ENCODE data around the gene TPRA1.

Gene TPRA1

GRCh38 chr3:127588806-127589577 is 1.5 kb downstream of the TPRA1 start:
- no peak for DNase-seq

DNA sequence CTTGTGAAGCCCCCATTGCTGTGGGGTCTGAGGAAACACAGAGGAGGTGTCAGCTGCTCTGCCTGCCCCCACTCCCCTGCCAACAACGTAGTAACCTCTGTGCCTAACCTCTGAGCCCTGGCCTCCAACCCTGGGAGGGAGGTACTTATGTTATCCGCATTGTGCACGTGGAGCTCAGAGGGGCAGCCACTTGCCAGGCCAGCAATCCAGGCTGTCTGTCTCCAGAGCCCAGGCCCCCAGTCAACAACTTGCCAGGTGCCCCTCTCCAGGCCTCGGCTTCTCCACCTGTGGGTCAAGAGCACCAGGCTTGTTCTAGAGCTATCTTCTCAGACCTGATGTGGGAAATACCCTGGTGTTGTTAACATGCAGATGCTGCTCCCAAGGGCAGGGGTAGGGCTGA is 2.7 kb downstream of the TPRA1 start:
- DNase-seq = no peak

GRCh38 chr3:127585813-127586413 is 4.6 kb downstream of the TPRA1 start:
- DNase-seq = no peak

DNA sequence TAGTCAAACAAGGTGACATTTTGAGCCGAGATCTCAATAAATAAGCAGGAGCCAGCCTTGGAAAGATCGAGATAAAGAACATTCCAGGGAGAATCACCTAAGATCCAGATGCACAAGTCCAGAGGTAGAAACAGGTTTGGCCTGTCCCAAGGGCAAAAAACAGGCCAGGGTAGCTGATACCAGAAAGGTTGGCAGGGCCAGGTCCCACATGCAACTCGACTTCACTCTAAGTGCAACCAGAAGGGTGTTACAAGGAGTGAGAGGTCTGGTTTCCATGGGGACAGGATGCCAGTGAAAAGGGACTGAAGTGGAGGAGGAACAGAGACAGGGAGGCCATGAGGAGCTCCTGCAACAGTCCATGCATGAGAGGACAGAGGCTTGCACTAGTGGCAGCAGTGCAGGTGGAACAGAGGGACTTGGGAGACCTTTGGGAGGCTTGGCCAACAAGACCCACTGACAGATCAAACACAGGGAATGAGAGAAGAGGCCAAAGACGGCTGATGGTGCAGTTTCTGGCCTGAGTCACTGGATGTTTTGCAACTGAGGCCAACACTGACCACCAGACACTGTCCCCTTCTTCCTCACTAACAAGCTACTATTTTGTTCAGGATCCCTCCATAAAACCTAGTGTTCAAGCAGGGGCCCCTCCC is 5.2 kb downstream of the TPRA1 start:
- no peak for DNase-seq

DNA sequence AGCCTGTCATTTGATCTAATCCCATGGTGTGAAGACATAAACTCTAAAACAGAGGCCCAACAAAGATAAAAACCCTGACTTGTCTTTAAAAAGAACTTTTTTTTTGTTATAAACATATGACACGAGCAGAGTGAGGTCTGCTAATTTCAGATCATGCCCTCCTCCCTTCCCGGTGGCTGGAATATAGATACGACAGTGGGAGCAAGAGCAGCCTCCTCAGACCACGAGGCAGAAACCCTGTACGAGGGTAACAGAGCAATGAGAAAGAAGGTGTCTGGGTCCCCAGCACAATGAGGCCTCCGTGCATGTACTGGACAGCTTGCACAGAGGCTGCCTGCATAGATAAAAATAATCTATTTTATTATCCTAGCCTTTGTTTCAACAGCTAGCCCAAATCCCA is 5.8 kb downstream of the TPRA1 start:
- DNase-seq = no peak

DNA sequence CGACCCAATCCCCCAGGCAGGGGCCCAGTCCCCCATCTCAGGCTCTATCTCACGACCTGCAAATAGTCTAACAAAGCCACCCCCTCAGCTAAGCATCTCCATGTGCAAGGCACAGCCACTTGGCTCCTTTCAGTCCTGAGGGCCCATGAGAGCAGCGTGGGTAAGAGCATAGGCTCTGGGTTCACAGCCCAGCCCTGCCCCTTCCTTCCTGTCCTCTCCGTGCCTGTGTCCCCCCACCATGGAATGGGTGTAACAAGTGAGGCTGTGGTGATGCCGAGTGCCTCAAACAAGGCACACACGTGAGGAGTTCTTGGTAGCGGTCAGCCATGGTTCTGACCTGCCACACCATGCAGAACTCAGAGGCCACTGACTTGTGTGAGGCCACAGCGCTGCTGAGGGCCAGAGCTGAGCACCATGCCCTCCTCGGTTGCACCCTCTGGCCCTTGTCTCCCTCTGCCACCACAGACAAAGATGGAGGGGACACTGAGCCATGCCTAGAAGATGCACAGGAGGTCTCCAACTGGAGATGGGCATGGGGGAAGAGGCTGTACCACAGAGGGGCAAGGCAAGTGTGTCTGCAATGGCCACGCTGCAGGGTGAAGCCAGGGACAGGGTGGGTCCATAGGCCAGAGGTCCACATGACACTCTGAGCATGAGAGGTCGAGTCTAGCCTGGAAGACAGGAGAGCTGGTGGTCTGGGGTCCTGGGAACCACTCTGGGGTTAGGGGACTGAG is 10.0 kb downstream of the TPRA1 start:
- no peak for DNase-seq

DNA sequence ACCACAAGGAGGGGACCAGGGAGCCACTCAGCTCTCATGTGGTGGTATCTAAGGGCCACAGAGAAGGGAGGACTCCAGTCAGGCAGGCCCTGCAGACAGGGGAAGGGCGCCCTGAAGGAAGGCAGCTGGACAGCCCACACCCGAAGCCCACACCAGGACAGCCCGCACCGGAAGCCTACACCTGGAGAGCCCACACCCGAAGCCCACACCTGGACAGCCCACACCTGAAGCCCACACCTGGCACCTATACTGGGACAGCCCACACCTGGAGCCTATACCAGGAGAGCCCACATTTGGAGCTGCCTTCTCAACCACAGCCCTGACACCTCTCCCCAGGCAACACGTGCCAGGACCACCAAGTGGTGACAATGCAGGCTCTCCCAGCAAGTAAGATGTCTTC is 11.7 kb downstream of the TPRA1 start:
- no peak for DNase-seq

- DNase-seq = no peak
These were observed 12.4 kb downstream of the TPRA1 start for GRCh38 chr3:127578168-127578567.

- no peak for DNase-seq
These were observed 13.1 kb downstream of the TPRA1 start for GRCh38 chr3:127577448-127577847.

DNA sequence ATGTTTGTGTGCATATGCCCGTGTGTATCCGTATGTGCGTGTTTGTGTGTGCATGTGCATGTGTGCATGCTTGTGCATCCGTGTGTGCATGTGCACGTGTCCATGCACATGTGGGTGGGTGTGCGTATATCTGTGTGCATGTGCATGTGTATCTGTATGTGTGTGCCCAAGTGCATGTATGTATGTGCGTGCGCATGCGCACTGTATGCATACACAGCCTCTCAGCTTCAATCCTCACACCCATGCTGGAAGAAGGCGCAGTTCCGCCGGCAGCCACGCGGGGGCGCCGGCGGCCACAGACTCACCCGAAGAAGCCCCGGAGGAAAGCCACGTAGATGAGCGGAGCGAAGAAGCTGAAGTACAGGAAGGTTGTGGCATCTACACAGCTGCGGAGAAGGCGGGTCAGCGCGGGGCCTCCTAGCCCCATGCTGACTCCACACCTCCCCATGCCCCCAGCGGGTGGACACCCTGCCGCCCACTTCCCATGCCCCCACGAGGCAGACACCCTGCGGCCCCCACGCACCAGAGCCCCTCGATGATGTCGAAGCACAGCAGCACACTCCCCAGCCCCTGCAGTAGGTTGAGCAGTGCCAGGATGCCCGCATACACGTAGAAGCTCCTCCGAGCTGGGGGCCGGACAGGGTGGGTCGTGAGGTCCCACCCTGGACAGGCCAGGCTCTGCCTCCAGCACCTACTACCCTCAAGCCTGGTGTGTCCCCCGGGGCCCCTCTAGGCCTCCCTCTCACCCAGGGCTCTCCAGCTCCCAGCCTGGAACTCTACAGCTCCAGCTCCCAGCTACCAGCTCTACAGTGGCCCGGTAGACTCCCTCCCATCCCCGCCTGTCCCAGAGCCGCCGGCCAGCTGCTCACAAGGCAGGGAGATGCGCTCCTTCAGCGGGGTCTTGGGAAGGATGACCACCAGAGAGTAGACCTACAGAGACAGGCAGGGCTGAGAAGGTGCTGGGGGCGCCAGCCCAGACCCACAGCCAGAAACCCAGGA is 15.4 kb downstream of the TPRA1 start:
- peak; percentile 34 for DNase-seq

- no peak for DNase-seq
These were observed 16.6 kb downstream of the TPRA1 start for GRCh38 chr3:127573912-127574311.

DNA sequence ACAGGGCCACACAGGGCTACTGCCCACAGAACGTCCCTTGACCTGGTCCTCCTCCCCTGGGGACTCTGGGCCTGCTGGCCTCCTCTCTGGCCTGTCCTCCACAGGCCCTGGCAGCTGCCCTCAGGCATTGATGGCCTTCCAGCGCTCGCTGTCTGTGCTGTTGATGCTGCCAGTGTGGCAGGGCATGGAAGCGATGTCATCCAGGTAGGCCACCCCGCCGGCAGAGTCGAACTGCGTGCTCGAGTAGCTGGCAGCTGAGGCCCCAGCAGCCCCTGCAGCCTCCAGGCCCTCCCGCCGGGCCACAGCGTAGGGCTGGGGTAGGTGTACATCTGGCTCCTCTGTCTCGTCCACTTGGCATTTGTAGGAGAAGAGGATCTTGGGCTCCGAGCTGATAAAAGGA is 17.1 kb downstream of the TPRA1 start:
- DNase-seq = no peak

DNA sequence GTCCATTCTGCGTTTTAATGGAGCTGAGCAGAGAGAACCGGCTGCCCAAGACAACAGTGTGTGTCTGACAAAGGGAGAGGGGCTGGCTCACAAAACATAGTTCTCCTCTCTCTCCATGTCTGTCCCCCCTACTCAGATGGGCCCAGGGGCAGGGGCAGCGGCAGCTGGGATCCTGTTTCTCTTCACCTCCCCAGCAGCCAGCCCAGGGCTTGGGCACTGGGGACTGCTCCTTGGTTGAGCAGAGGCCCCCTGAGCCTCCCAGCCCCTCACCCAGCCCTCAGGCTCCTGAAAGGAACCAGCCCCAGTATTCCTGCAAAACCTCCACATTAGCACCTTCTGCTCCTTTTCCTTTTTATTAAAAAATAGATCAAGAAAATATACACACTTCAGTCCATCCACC is 17.8 kb downstream of the TPRA1 start:
- no peak for DNase-seq

DNA sequence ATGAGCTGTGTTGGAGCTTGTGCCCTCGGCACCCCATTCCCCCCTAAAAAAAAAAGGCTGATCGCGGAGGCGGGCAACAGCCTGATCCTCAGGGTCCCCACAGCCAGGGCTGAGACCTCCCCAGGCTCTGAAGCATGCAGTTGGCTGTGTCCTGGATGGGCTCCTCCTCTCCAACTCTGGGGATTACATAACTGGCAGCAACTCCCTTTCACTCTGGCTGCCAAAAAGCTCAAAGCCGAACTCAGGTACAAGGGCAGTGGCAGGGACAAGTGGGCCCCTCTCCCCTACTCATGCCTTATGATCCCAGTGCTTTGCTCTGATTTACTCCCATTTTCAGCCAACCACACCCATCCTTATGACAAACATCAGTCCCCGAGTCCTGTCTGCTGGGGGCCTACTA is 18.3 kb downstream of the TPRA1 start:
- DNase-seq = no peak

DNA sequence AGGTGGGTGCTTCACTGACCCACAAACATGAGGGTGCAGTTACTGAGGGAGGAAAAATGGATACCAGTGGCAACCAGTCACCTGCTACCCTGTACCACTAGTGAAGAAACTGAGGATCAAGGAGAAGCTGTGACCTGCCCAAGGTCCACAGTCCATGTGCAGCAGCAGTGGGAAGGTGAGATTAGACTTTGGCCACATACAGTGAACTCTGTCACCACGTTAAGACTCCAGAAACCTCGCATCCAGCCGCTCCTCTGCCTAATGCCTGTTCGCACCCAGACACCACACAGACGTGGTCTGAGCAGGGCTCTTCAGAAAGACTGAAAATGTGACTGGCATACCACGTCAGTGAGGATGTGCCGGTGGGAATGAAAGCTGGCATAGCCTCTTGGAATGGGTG is 20.0 kb downstream of the TPRA1 start:
- no peak for DNase-seq

- no peak for DNase-seq
These were observed 21.4 kb downstream of the TPRA1 start for GRCh38 chr3:127569160-127569559.

GRCh38 chr3:127568586-127568985 is 21.9 kb downstream of the TPRA1 start:
- DNase-seq = no peak

GRCh38 chr3:127566833-127567232 is 23.7 kb downstream of the TPRA1 start:
- DNase-seq = no peak

- no peak for DNase-seq
These were observed 24.8 kb downstream of the TPRA1 start for GRCh38 chr3:127565711-127566110.

DNA sequence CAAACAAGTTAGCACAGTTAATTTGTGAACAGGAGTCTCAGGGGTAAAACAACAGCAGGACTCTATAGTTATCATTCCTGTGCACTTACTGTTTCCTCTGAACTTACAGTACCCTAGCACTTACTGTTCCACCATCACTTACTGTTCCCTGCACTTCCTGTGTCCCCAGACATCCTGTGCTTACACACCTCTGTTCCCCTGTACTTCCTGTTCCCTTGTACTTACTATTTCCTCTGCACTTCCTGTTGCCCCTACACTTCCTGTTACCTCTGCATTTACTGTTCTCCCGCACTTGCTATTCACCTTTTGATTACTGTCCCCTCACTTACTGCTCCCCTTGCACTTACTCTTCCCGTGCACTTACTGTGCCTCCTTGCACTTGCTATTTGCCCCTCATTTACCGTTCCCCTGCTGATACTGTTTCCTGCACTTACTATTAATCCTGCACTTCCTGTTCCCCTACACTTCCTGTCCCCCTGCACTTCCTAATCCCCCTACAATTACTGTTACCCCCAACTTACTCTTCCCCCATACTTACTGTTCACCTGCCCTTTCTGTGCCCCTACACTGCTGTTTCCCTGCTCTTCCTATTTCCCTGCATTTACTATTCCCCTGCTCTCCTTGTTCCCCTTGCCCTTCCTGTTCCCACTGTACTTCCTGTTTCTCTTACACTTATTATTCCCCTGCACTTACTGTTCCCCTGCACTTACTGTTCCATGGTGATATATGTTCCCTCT is 30.3 kb downstream of the TPRA1 start:
- no peak for DNase-seq

- no peak for DNase-seq
These were observed 34.0 kb downstream of the TPRA1 start for GRCh38 chr3:127556565-127556964.

- DNase-seq = no peak
These were observed 35.4 kb downstream of the TPRA1 start for GRCh38 chr3:127555108-127555507.
